RPMI7951 (cell line): ENCODE data around the gene TFCP2. TPM values are rescaled to one million over a fixed set of nuclear protein-coding genes. Genes with fewer than 3 reads are reported as not detected.

Experiments used
- DNase-seq: peaks from one replicate; pipeline ENCODE4 v3.0.0-alpha.2; 2012; ENCODE audit warnings: low read depth
- total RNA-seq: library from RNA; depleted of rRNA; stranded (reverse); fragments of >200 nt; shearing (Covaris generic); gene quantifications from 2 replicates; pipeline ENCODE4 v1.2.3, GENCODE V29; 2014

TFCP2 gene
- total RNA-seq, 1 experiment from 2014 or later, result 8.4 TPM

DNA sequence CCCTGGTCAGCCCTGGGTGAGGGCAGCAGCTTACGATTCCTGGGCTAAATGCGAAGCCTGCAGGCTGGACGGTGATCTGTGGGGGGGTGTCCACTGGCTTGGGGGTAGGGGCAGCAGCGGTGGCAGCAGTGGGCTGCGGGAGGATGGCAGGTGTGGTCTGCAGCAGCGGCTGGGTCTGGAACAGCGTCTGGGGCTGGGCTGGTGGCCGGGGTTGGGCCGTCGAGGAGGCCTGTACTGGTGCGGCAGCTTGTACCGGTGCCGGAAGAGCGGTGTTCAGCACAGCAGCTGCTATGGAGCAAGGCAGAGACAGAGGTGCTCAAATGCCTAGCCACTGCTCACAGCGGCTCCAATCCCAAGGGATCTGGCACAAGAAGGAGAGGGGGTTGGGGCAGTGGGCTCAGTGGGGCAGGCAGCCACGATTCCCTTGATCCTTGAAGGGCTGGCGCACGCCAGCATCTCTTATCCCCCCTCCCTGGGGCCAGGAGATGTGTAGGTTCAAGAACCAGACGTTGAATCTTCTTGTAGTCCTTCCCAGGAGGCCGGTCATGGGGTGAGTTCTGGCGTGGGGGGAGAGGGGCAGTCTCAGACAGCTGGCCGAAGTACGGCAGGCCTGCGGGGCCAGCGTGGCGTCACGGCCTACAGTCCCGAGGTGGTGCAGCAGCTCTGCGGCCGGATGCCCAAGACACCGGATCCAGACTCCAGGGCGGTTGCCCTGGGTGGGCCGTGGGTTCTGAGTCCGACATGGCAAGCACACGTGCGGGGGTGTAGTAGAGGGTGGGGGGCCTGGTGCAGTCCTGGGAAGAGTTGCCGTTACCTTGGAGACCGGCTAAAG is 25.0 kb upstream of the TFCP2 start:
- no peak for DNase-seq

DNA sequence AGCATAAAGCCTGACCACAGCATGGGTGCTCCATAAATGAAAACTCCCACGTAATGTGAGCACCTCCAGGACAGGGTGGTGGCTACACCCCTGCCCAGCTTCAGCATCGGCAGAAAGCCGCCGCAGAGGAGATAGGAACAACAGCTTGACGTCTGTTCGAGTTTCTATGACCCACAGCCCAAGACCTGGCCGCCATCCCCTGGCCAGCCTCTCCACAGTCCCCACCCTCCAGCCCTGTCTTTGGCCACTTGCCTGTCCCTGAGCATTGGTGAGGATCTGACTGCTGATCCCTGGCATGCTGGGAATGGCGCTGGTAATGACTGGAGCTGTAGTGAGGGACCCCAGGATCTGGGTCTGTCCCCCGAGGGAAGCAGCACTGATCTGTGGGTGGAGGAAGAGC is 23.6 kb upstream of the TFCP2 start:
- no peak for DNase-seq

DNA sequence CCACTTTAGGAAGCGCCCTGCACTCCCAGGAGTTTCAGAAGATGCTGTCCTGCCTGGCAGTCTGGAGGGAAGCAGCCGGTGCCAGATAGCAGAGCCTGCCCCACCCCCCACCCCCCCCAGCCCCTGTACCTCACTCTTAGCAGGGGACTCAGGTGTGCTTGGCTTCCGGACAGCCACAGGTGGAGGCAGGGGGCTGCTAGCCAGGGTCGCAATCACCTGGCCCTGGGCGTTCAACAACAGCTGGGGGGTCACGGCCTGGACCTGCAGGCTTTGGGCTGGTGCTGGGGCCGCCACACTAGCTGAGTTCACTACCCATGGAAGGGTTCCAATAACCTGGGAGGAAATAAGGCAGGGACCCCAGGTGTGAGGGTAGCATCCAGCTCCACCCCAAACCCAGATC is 22.9 kb upstream of the TFCP2 start:
- DNase-seq, result no peak

DNA sequence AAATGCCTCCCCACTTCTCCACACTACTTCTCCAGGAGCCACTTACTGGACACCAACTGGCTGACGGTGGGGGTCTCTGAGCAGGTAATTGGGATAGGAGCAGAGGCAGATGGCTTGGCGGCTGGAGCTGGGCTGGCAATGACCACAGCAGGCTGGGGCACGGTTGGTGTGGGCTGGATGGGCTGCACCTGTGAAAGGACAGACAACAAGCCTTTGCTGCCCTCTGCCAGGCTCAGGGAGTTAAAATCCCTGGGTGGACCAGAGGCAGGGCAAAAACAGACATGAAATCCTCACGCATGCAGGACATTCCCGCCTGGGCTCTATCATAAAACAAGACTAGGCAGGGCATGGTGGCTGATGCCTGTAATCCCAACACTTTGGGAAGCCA is 19.3 kb upstream of the TFCP2 start:
- DNase-seq, result no peak

DNA sequence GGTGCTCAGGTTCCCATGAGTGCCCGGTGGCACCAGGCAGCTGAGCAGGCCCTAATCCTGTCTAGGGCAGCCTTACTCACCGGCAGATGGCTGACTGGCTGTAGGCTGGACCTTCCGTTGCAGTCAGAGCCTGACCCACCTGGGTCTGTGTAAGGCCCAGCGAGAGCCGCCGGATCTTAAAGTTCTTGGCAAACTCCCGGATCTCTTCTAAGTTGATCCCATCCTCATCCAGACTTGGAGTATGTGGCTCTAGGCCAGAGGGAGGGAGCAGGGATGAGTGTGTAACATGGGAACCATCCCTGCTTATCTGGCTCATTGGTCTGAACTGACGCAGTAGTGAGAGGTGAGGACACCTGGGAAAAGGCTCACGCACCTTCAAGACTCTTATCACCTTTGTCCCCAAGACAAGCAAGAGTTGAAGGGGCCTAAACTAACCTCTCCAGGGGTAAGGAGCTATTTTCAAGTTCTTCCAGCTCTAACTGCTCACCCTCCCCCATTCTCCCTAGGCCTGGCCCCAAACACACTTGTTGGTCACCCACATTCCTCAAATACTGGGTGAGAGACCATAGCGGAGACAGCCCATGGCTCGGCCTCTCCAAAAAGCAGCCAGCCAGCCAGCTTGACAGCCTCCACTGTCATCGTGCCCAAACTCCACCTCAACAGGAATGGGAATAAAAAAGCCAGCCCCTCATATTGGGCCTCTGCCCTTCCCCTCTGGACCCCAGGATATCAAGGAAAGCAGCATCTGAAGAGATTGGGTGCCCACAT is 18.8 kb upstream of the TFCP2 start:
- no peak for DNase-seq

DNA sequence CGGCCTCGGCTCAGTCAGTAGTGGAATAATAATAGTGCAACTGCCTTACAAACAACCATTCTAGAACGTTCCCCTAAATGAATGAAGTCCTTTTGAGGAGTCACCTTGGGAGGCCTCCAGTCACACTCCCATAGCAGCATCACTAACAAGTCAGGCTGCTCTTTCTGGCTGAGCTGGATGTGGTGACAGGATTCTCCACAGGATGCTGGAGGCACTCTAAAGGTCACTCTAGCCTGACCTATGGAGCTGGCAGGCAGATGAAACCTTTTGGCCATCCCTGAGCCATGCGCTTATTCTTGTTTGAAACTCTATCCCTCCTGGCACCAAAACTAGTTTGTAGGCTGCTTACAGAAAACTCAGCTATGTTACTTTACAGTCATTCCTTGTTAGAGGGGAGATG is 17.9 kb upstream of the TFCP2 start:
- DNase-seq, result no peak

DNA sequence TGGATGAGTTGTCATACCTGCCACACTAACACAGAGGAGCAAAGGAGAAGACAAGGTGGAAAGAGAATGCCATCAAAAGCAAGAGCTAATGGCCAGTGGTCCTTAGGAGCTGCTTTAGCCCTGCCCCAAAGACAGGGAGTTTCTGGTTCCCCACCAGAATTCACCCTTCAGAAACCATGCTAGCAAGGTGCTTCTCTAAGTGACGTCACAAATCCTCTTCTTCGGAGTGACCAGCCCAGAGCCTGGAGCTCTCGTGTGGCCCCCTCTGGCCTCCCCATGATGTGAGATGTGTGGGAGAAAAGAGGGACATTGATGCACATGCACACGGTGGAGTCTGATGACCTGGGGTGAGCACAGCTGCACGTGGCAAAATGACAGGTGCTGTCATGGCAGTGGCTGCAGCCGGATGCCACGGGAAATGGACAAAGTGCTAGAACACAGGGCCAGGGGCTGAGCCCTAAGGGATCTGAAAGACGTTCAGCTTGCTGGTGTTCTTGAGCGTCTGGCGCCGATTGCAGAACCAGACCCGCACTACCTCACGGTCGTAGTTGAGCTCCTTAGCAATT is 16.9 kb upstream of the TFCP2 start:
- DNase-seq, result no peak

DNA sequence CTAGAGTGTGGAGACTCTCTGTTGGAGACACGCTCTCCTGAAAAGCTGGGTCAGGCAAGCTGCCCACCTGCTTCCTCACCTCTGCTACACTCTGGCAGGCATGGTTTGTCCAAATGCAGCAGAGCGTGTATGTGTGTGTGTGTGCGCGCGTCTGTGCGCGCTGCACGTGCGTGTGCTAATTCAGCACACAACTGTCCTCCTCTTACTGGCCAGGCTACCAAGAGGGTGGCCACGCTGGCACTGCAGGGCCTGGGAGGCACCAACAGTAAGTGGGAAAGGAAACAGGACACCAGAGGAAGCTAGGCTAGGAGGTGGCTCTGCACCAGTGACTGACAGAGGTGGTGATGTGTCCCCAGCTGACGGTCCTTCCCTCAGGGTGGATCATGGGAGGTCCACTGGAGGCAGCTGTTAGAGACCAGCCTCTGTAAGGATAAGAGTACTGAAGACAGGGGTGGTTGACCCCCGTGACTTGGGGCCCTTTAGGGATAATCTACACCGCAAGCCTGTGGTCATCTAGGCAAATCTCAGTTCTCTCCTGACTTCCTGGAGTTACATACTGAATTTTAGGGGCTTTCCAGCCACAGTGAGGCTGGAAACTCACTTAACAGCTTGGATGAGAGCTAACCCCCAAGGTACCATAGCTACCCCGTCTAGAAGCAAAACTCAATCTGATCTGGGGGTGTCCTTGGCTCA is 15.6 kb upstream of the TFCP2 start:
- no peak for DNase-seq

DNA sequence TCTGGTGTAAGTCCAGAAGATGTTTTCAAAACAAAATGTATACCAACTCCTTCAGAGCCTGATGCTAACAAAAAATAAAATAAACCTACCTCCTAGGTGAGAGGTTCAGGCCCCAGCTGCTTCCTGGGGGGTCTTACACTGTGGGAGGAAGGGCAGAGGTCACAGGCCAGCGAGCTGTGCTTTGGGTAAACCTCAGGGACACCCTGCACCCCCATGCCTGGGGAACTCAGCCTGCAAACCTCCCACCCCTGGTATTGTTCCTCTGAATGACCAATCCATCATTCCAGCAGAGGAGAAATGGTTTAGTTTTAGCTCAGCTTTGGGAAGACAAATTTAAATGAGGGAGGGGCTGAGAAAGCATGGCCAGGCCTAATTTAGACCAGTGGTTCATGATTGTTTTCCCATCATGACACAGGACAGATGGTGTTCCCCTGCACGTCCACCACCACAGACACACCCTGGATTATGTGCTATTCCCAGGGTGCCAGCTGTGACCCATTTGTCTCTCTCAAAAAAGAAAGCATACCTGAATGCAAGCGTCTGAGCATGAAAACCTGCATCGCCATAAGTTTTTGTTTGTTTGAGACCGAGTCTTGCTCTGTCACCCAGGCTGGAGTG is 14.5 kb upstream of the TFCP2 start:
- DNase-seq, result no peak

DNA sequence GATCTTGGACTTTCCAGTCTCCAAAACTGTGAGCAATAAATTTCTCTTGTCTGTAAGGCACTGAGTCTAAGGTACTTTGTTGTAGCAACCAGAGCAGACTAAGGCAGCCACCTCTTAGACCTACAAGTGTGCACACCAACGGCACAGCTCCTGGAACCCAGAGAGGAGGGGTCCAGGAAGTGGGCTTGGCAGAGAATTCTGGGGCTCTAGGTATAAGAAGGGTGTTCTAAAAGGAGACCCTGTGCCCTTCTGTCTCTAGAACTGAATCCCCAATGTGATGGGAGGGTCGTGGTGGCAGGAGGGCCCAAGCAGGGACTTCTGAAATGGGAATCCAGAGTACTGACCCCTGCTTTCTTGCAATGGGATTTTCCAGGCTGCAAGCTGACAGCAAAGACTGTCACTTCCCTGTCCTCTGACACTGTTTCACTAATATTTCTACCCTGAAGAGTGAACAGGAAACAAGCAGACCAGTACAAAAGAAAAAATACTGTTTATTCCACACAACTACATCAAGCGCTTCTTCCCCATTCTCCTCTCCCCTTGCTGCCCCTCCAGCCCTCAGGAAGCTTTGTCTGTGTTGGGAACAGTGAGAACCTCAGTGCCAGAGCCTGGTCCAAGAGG is 13.6 kb upstream of the TFCP2 start:
- DNase-seq, result no peak

DNA sequence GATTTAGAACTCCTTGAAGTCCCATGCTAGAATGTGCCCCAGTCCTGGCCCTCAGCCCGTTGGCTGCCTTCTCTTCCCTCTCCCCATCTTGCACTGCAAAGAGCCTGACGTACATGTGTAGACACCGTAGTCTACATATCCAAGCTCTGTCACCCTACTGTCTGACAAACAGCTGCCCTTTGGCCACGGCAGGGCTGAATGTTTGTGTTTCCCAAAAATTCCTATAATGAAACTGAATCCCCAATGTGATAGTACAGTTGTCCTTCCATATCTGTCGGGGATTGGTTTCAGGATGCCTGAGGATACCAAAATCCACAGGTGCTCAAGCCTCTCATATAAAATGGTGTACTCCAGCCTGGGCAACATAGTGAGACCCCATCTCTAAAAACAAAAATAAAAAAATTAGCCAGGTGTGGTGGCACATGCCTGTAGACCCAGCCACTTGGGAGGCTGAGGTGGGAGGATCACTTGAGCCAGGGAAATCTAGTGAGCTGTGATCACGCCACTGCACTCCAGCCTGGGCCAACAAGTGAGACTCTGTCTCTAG is 12.3 kb upstream of the TFCP2 start:
- no peak for DNase-seq

DNA sequence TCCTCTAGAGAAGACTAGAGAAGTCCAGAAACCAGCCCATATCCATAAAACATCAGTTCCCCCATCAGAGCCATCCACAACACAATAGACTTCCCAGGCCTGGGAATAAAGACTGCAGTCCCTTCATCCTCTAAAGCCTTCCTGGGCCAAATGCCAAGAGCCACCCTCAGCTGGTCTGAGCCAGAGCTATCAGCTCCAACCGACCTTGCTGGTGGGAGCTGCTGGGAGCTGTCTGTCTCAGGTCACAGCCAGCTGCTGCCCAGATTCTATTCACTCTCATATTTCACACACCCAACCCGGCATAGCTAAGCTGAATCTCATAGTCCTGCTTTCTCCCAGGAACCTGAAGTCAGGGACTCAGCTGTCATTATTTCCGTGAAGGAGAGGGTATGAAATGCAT is 10.9 kb upstream of the TFCP2 start:
- DNase-seq, result peak; percentile 45

DNA sequence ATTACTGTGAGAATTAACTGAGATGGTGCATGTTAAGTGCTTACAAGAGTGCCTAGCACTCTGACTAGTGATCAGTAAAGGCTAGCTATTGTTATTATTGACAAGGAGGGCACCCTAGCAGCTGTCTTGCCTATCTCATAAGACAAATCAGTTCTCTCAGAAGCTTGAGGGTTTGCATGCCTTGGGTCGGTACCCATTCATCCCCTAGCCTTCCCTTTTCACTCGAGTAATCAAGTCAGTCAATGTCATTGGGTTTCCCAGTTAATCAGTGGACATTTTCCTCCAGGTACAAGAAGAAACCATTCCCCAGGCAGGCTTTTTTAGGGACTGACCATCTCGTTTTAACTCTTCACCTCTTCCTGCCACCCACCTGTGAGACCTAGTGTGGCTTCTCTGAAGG is 10.4 kb upstream of the TFCP2 start:
- DNase-seq, result no peak

DNA sequence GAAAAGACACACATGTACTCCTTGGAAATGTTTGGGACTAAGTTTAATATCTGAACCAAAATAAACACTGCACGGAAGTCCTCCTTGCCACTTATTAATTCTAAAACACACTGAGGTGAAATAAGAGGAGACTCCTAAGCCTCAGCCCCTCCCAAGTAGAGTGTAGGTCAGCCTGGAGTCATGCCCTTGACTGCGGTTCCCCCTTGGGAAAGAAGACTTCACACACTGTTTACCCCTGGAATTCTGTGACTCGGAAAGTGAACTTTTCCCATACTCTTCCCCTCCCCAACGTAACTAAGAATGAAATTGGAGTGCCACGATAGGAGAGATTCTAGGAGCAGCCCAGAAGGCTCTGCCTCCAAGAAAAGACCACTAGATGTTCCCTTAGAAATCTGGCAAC is 8.6 kb upstream of the TFCP2 start:
- no peak for DNase-seq

DNA sequence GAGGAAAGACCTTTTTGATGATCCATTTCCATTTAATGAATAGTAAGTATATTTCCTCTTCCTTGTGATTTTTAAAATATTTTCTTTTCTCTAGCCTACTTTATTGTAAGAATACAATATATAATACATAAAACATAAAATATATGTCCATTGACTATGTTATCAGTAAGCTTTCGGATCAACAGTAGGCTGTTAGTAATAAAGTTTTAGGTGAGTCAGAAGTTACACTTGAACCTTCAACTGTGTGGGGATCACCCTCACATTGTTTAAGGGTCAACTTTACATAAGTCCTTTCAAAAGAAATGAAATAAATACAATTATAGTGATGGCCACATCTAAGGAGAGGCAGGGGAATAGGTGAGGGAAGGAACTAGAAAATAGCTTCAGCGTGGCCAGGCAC is 5.0 kb upstream of the TFCP2 start:
- no peak for DNase-seq

DNA sequence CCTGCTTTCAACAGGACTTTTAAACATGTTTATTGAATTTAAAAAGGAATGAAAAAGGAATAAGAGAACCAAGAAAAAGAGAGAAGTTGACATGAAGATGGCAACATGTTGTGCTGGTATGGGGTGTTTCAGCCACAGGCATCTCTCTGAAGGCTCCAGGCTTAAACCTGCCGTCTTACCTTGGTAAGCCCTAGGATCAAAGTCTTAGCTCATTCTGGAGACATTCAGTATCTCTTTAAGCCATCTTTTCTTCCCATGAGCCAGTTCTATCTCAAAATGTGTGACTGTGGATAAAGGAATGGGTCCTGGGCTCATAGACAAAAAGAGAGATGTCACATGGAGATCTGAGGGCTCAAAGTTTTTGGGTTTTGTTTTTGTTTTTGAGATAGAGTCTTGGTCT is 1.6 kb upstream of the TFCP2 start:
- no peak for DNase-seq

DNA sequence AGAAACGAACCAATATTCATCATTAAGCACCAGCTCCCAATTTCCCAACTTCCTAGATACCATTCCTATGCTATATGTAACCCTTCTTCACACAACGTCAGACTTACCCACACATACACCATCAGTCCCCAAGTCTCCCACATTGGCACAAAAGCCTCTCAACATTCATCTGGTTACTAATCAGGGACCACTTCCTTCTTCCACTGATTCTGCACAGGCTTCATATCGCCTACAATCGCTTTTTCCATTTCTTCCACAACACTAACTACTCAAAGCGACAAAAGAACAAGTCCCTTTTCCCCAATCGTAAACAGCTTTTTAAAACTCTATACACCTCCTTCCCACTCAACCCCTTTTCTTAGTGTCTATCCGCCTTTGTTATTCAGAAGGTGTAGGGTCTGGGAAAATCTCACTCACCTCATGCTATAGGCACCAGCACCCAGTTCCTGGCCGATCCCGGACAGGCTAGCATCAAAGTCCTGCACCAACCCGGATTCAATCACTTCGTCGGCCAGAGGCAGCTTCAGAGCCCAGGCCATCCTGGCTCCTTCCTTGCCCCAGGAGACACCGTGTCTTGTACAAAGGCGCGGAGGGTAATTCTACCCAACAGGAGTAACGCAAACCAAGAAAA is 936 bp downstream of the TFCP2 start:
- DNase-seq, result peak; percentile 21

DNA sequence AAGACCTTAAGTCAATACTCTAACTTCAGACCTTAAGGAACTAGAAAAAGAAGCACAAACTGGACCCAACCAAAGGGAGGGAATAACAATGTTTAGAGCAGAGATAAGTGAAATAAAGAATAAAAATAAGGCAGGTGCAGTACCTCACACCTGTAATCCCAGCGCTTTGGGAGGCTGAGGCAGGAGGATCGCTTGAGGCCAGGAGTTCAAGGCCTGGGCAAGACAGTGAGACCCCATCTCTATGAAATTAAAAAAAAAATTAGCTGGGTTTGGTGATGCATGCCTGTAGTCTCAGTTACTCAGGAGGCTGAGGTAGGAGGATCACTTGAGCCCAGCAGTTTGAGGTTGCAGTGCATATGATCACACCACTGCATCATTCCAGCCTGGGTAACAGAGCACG is 9.1 kb downstream of the TFCP2 start:
- DNase-seq, result no peak

DNA sequence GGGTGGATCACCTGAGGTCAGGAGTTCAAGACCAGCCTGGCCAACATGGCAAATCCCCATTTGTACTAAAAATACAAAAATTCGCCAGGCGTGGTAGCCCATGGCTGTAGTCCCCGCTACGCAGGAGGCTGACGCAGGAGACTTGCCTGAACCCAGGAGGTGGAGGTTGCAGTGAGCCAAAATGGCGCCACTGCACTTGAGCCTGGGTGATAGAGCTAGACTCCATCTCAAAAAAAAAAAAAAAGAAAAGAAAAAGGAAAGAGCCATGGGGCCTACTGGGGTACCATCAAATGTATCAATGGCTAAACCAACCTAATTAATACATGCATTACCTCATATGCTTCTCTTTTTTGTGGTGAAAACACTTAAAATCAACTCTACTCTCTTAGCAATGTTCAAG is 10.7 kb downstream of the TFCP2 start:
- DNase-seq, result no peak

DNA sequence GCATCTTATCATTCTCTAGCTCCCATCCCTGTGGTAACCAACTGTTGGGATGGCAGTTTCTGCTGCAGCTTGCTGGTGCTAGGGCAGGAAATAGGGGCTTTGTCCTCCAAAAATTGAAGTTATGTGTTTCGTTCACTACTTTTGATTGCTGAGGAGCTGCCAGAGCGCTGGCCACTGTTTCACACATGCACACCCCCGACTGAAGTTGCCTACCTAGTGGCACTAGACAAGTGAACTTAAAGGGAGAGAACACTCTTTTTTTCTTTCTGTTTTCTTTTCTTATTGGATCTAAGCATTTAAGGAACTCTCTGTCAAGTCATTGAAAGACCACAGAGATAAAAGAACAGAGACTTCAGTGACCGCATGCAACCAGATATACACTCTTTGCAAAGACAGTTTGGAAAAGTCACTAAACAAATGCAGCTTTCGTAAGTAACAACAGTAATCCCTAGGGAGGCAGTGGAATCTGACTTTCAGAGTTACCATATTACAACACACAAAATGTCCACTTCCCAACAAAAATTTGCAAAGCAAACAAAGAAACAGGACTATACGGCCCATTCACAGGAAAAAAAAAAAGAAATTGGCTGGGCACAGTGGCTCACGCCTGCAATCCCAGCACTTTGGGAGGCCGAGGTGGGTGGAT is 12.0 kb downstream of the TFCP2 start:
- DNase-seq, result no peak
